NB4 (cell line): Measurements from ENCODE around the gene MICAL2.

Experiments
- CTCF ChIP-seq: IDR thresholded peaks from one replicate; pipeline ENCODE4 v1.5.1; 2012; ENCODE audit warnings: low read depth, low read length
- MAX ChIP-seq: IDR thresholded peaks from 2 replicates; pipeline ENCODE4 v1.6.1; 2011; ENCODE audit warnings: low read depth, low read length
- POLR2A ChIP-seq: IDR thresholded peaks from 2 replicates; pipeline ENCODE4 v1.6.1; 2011; ENCODE audit warnings: mild to moderate bottlenecking; ENCODE audit not compliant: insufficient read length; ENCODE audit errors: extremely low read depth

- TF ChIP-seq CTCF (no peak), POLR2A (no peak), MAX (no peak)
Measured at GRCh38 chr11:12170984-12171383, 60.6 kb downstream of the MICAL2 start.
